Peyer's patch (tissue), 4 donors: ENCODE results near the gene LDLRAD4. TPM values are rescaled to one million over a fixed set of nuclear protein-coding genes. Genes with fewer than 3 reads are reported as not detected.

Experiments used
- DNase-seq, 3 donors: peaks; one replicate each; pipeline ENCODE4 v3.0.0-alpha.2; 2017 to 2019
- H3K27ac ChIP-seq, 4 donors: fragments of 200-600 bp; sonication (generic); one replicate each; pipeline ENCODE4 v1.5.1; 2016 to 2019
- H3K27me3 ChIP-seq, 2 donors: fragments of 200-600 bp; sonication (generic); one replicate each; pipeline ENCODE4 v1.5.1; 2019
- H3K36me3 ChIP-seq, 3 donors: fragments of 200-600 bp; sonication (generic); one replicate each; pipeline ENCODE4 v1.5.1; 2016 to 2019
- H3K4me1 ChIP-seq, 4 donors: fragments of 200-600 bp; sonication (generic); one replicate each; pipeline ENCODE4 v1.5.1; 2016 to 2019
- H3K4me3 ChIP-seq, 4 donors: fragments of 200-600 bp; sonication (generic); 1 replicate in 3 of 4; 2 replicates in 1 of 4; pipeline ENCODE4 v1.5.1; 2016 to 2019; ENCODE audit warnings: mild to moderate bottlenecking in 1 of 4
- H3K9me3 ChIP-seq, 4 donors: fragments of 200-600 bp; sonication (generic); one replicate each; pipeline ENCODE4 v1.5.1; 2016 to 2019; ENCODE audit warnings: mild to moderate bottlenecking in 1 of 4
- POLR2A ChIP-seq, 2 donors: fragments of 450-650 bp; IDR thresholded peaks; one replicate each; pipeline ENCODE4 v1.5.1; 2017; ENCODE audit warnings: antibody characterized with exemption in 2 of 2, mild to moderate bottlenecking in 2 of 2, moderate library complexity in 2 of 2
- total RNA-seq, 4 donors: library from RNA; depleted of rRNA; stranded (reverse); fragments of >200 nt; gene quantifications; one replicate each; pipeline ENCODE4 v1.1.0, GENCODE V29; 2016
- TF ChIP-seq, protein P1 (sequence below), 6 experiments: fragments of 450-650 bp in 4 of 6; fragments of 200-600 bp in 2 of 6; sonication (generic) in 1 of 6; IDR thresholded peaks; one replicate each; pipeline ENCODE4 v1.5.1; 2017 to 2019; ENCODE audit warnings: antibody characterized with exemption in 6 of 6, mild to moderate bottlenecking in 3 of 6, moderate library complexity in 1 of 6

Gene LDLRAD4
- total RNA-seq, 4 donors from 2014 or later, result 24.8 to 128 (median 50.0) TPM

DNA sequence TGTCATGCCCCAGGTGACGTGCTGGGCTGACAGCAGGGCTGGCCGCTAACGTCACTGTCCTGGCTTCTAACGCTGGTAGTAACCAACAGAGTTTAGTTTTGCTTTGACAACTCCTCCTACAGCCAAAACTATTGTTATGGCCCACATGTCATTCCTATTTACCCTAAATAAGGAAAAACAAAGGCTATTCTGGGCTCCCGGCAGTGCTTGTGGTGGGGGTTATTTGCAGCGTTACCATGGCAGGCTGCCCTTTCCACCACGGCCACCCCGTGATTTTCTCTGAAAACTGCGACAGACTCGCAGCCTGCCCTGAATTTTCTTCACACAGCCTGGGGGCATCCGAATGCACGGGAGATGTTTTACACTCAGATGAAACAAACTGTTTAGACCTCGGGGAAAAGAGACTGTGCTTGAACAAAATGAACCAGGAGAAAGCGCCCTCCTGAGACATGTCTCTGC lies 392.6 kb downstream of the LDLRAD4 start:
- H3K27ac ChIP-seq, result peak overlapping the region; percentile 65 to 77 (median 70)
- DNase-seq, result peak in 2 of 3 donors; percentile 70 to 75
- no peaks in the 10 kb centered on the region for H3K27me3 ChIP-seq
- H3K36me3 ChIP-seq, result no peaks in the 10 kb centered on the region
- TF ChIP-seq, protein P1, sequence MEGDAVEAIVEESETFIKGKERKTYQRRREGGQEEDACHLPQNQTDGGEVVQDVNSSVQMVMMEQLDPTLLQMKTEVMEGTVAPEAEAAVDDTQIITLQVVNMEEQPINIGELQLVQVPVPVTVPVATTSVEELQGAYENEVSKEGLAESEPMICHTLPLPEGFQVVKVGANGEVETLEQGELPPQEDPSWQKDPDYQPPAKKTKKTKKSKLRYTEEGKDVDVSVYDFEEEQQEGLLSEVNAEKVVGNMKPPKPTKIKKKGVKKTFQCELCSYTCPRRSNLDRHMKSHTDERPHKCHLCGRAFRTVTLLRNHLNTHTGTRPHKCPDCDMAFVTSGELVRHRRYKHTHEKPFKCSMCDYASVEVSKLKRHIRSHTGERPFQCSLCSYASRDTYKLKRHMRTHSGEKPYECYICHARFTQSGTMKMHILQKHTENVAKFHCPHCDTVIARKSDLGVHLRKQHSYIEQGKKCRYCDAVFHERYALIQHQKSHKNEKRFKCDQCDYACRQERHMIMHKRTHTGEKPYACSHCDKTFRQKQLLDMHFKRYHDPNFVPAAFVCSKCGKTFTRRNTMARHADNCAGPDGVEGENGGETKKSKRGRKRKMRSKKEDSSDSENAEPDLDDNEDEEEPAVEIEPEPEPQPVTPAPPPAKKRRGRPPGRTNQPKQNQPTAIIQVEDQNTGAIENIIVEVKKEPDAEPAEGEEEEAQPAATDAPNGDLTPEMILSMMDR (IDR thresholded peaks at IDR 0.05), result no peak
- H3K4me1 ChIP-seq, result peaks cover 0 to 22% (median 10%) of the 10 kb centered on the region in 4 donors
- H3K4me3 ChIP-seq, result peak overlapping the region; percentile 4 to 44 (median 39)
- H3K9me3 ChIP-seq, result no peaks in the 10 kb centered on the region

DNA sequence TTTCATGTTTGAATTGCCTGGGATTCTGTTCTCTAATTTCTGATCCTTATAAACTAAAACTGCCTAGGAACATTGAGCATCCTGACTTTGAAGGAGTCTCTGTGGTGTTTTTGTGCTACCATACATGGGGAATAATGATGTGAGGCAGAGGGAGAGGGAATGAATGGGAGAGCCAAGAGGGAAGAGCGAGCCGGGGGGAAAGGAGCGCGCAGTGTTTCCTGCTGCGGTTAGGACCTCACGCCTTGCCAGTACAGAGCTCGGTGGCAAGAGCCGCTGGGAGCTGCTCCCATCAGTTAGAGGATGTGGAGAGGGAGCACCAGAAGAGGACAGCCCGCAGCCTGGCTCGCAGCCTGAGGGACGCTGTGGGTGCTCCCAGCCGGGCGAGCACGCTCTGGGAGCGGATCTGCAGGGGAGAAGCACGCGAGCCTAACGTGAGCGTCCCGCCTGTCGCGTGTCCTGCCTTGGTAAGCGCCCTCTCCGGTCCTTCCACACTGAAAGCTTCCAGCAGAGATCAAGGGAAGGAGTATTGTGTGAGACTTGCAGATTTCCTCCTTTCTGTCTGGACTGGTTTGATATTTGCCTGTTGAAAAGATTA lies 393.1 kb downstream of the LDLRAD4 start:
- TF ChIP-seq, protein P1 (IDR thresholded peaks at IDR 0.05), result no peak
- no peak for TF ChIP-seq POLR2A (IDR thresholded peaks at IDR 0.05)
- peak; percentile 38 to 65 (median 48) for DNase-seq
- Histone ChIP-seq H3K27me3 (no peaks in the 10 kb centered on the region), H3K4me1 (peaks cover 0 to 26% (median 13%) of the 10 kb centered on the region in 4 donors), H3K9me3 (no peaks in the 10 kb centered on the region), H3K4me3 (peak overlapping the region; percentile 3 to 44 (median 39)), H3K27ac (peak overlapping the region; percentile 65 to 77 (median 70)), H3K36me3 (no peaks in the 10 kb centered on the region)

DNA sequence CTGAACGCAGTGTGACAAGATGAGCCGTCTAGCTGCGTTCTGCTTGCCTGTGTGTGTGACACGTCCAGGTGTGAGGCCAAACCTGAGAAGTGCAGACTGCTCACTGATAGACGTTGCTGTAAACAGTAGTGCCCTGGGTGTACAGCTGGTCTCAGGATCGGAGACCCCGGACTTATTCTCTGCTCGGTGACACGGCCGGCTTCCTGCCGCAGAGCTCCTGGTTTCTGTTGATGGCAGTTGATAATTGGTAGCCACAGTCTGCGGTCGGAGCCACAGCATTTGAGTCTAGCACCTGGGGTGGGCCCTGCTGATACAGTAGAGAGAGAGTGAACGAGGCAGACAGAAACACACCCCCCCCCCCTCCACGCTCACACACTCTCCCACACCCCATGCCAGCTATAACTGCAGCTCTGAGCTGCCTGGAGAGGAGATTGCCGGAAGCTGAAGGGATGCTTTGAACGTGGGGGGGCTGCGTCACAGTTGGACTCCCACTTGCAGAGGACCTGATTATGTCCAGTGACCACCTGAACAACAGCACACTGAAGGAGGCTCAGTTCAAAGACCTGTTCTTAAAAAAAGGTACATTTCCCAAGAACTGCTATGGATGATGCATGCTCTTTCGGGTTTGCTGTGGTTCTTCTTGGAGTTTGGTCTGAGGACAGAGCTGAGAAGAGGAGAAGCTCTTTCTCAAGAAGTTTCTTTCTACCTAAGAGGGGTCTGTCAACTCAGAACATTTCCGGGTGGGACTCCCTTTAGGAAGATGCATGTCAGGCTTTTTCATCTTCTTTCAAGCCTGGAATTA lies 393.8 kb downstream of the LDLRAD4 start:
- no peaks in the 10 kb centered on the region for H3K36me3 ChIP-seq
- DNase-seq, result peak; percentile 63 to 97 (median 95)
- TF ChIP-seq POLR2A (IDR thresholded peaks at IDR 0.05), result no peak
- TF ChIP-seq, protein P1 (IDR thresholded peaks at IDR 0.05), result no peak
- H3K4me1 ChIP-seq, result peaks cover 0 to 26% (median 14%) of the 10 kb centered on the region in 4 donors
- H3K27me3 ChIP-seq, result no peaks in the 10 kb centered on the region
- peak overlapping the region; percentile 65 to 77 (median 70) for H3K27ac ChIP-seq
- H3K9me3 ChIP-seq, result no peaks in the 10 kb centered on the region
- H3K4me3 ChIP-seq, result peak overlapping the region; percentile 33 to 44 (median 39)

DNA sequence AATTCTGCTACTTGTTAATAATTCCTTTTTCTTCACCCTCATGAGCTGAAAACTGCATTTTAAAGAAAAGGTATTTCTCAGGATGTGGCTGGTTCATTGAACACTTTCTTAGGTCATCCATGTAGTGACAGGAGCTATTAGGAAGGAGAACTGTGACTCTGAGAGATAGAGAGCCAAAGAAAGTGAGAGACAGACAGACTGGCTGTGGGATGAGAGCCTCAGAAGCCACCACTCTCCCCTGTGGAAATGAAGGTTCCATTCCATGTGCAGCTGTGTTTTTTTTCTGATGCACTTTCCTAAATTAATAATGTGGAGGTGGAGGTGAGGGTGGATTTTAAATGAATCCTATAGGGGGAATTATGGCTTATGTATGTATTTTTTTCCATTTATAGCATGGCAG lies 394.5 kb downstream of the LDLRAD4 start:
- no peaks in the 10 kb centered on the region for H3K27me3 ChIP-seq
- H3K4me1 ChIP-seq, result peaks cover 0 to 26% (median 13%) of the 10 kb centered on the region in 4 donors
- no peak for DNase-seq
- H3K27ac ChIP-seq, result peak overlapping the region in 3 of 4 donors; percentile 70 to 77 (median 71)
- H3K4me3 ChIP-seq, result peak overlapping the region in 3 of 4 donors; percentile 33 to 44 (median 43)
- H3K9me3 ChIP-seq, result no peaks in the 10 kb centered on the region
- no peaks in the 10 kb centered on the region for H3K36me3 ChIP-seq
- TF ChIP-seq, protein P1 (IDR thresholded peaks at IDR 0.05), result no peak
- TF ChIP-seq POLR2A (IDR thresholded peaks at IDR 0.05), result no peak

DNA sequence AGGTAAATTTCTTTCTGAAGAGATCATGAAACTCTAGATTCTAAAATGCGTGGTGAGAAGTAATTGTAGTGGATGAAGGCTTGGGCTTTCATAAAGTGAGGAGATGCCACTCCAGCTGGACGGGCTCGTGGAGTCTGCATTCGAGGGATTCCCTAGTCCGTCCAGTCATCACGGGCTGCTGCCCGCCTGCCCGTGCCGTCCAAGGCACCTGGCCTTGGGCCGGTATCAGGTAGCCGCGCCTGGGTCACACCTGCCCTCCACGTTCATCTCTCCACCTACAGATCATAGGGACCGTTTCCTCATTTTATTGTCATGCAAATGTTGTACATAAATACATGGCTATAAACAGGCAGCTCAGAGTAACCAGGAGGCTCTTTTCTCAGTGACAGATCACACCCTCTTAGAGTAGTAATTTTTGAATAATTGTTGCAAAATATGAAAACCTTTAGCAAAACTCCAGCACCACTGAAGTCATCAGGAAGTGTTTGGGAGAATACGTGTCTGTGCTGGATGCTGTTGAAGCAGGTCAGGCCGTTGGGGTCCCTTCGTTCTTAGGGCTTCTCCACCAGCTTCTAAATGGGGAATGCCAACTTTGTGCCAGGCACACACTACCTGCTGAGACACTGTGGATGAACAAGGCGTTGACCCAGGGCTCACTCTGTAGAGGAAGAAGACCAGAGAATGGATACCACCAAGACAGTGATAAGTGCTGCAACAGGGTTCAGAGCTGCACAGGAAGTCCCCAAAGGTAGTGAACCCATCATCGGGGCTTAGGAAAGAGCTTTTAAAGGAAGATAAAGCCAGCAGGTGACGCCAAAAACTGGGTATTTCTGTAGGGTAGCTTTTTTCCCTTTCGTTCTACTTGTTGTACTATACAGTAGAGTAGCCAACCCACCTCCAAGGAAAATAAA lies 395.3 kb downstream of the LDLRAD4 start:
- Histone ChIP-seq H3K4me3 (peak overlapping the region in 3 of 4 donors; percentile 33 to 44 (median 43)), H3K9me3 (no peaks in the 10 kb centered on the region), H3K27me3 (no peaks in the 10 kb centered on the region), H3K27ac (peak overlapping the region; percentile 64 to 77 (median 70)), H3K36me3 (no peaks in the 10 kb centered on the region), H3K4me1 (peaks cover 0 to 26% (median 11%) of the 10 kb centered on the region in 4 donors)
- no peak for TF ChIP-seq POLR2A (IDR thresholded peaks at IDR 0.05)
- TF ChIP-seq, protein P1 (IDR thresholded peaks at IDR 0.05), result no peak
- DNase-seq, result peak; percentile 48 to 70 (median 68)
